GM23338 (cell line): ENCODE data around the gene CMTM2.

ENCODE experiments used
- CTCF ChIP-seq, 2 experiments: fragments of 200-600 bp in 1 of 2; sonication (generic) in 1 of 2; conservative IDR thresholded peaks; 2 replicates each; pipeline versions ENCODE4 v1.5.1 to v1.6.1; 2016 to 2017; ENCODE audit warnings: antibody characterized with exemption in 2 of 2, low read depth in 2 of 2, mild to moderate bottlenecking in 2 of 2, moderate library complexity in 1 of 2
- ETS1 ChIP-seq: IDR thresholded peaks from 2 replicates; pipeline ENCODE4 v1.6.1; 2016; ENCODE audit warnings: antibody characterized with exemption
- EZH2 ChIP-seq: fragments of 200-600 bp; sonication (generic); IDR thresholded peaks from one replicate; pipeline ENCODE4 v1.8.0; 2017; ENCODE audit warnings: antibody characterized with exemption, mild to moderate bottlenecking, low read depth; ENCODE audit not compliant: unreplicated experiment
- POLR2AphosphoS5 ChIP-seq: IDR thresholded peaks from 2 replicates; pipeline ENCODE4 v1.6.1; 2016; ENCODE audit warnings: antibody characterized with exemption, low read depth
- REST ChIP-seq: IDR thresholded peaks from one replicate; pipeline ENCODE4 v1.6.1; 2018; ENCODE audit warnings: antibody characterized with exemption; ENCODE audit not compliant: unreplicated experiment

- TF ChIP-seq REST: no peak
- TF ChIP-seq EZH2: no peak
- no peak for TF ChIP-seq POLR2AphosphoS5
- TF ChIP-seq CTCF (conservative IDR thresholded peaks at IDR 0.05; ENCODE audit: low read depth in 2 of 2): no peak
- no peak for TF ChIP-seq ETS1
These were observed 21.2 kb downstream of the CMTM2 start for GRCh38 chr16:66600477-66600876.
